Endothelial cell of umbilical vein (primary cell): Measurements from ENCODE around the gene VPS52. TPM values are rescaled to one million over a fixed set of nuclear protein-coding genes. Genes with fewer than 3 reads are reported as not detected.

Source experiments
- BruUV-seq: library from RNA; stranded (reverse); fragments of 400-500 nt; replicated peaks from 2 replicates; lab custom pipeline; 2021; lab: Mats Ljungman, UMichigan
- CTCF ChIA-PET: fragments of 300-600, 350-600 bp; sonication (Branson Sonifier 250); formaldehyde crosslinking; loops from one replicate; lab custom pipeline; 2021; ENCODE audit warnings: antibody characterized with exemption, inconsistent platforms; lab: Charles Lee
- POLR2A ChIA-PET: fragments of 300-600, 350-600 bp; sonication (Branson Sonifier 250); formaldehyde crosslinking; loops from one replicate; lab custom pipeline; 2021; ENCODE audit warnings: antibody characterized with exemption, inconsistent platforms; lab: Charles Lee
- DNase-seq: peaks from one replicate; pipeline ENCODE4 v3.0.0-alpha.2; 2011; ENCODE audit warnings: low read depth, low spot score
- FAIRE-seq: peaks from 2 replicates; lab custom pipeline; 2011; peaks lifted over from hg19 to GRCh38; lab: Jason Lieb, UNC
- H2AFZ ChIP-seq: 2 replicates; pipeline ENCODE4 v1.6.0; 2012; ENCODE audit warnings: low read depth, low read length, control low read depth, inconsistent platforms
- H3K27ac ChIP-seq: 2 replicates; pipeline ENCODE4 v1.5.1; 2011; ENCODE audit warnings: low read depth, mild to moderate bottlenecking, control low read depth, low read length, moderate library complexity; ENCODE audit not compliant: insufficient read depth
- H3K27me3 ChIP-seq, 2 experiments: 2 replicates each; pipeline versions ENCODE4 v1.6.0 to v1.6.1; 2011; ENCODE audit warnings: low read length in 2 of 2, mixed read lengths in 1 of 2; ENCODE audit not compliant: control insufficient read depth in 2 of 2, insufficient read depth in 2 of 2
- H3K36me3 ChIP-seq, 2 experiments: 2 replicates in 1 of 2; 3 replicates in 1 of 2; pipeline ENCODE4 v1.5.1; 2011; ENCODE audit warnings: low read length in 2 of 2, mild to moderate bottlenecking in 1 of 2, moderate library complexity in 1 of 2; ENCODE audit not compliant: control insufficient read depth in 2 of 2, insufficient read depth in 2 of 2; ENCODE audit errors: extremely low read depth in 1 of 2
- H3K4me1 ChIP-seq: 3 replicates; pipeline ENCODE4 v1.5.1; 2011; ENCODE audit warnings: mild to moderate bottlenecking, low read length; ENCODE audit not compliant: control insufficient read depth, insufficient read depth; ENCODE audit errors: extremely low read depth
- H3K4me2 ChIP-seq: 2 replicates; pipeline ENCODE4 v1.6.1; 2011; ENCODE audit warnings: low read length, control low read depth, mixed read lengths; ENCODE audit not compliant: insufficient read depth
- H3K4me3 ChIP-seq, 3 experiments: fragments of 200-600 bp in 1 of 3; sonication (generic), shearing (Covaris generic) in 1 of 3; replicated peaks in 1 of 3; 2 replicates each; pipeline ENCODE4 v1.5.1; 2011 to 2016; ENCODE audit warnings: control low read depth in 3 of 3, low read length in 3 of 3, mild to moderate bottlenecking in 2 of 3, inconsistent platforms in 1 of 3, low read depth in 1 of 3, moderate library complexity in 1 of 3; ENCODE audit not compliant: insufficient read depth in 1 of 3
- H3K79me2 ChIP-seq: 2 replicates; pipeline ENCODE4 v1.6.0; 2012; ENCODE audit warnings: low read length, inconsistent platforms; ENCODE audit not compliant: control insufficient read depth, insufficient read depth
- H3K9ac ChIP-seq: replicated peaks from 2 replicates; pipeline ENCODE3; 2011; ENCODE audit warnings: low read length, control low read depth; ENCODE audit not compliant: insufficient read depth; ENCODE audit errors: extremely low read depth
- H3K9me1 ChIP-seq: replicated peaks from 3 replicates; pipeline ENCODE4 v1.6.0; 2011; ENCODE audit warnings: mild to moderate bottlenecking, low read length; ENCODE audit not compliant: control insufficient read depth, insufficient read depth; ENCODE audit errors: extremely low read depth
- H3K9me3 ChIP-seq: replicated peaks from 2 replicates; pipeline ENCODE4 v1.5.1; 2012; ENCODE audit warnings: low read length, inconsistent platforms; ENCODE audit not compliant: control insufficient read depth, insufficient read depth
- H4K20me1 ChIP-seq: replicated peaks from 2 replicates; pipeline ENCODE3; 2011; ENCODE audit warnings: mild to moderate bottlenecking, low read length; ENCODE audit not compliant: control insufficient read depth, insufficient read depth; ENCODE audit errors: extremely low read depth
- CTCF ChIP-seq, 2 donors: IDR thresholded peaks; 1 replicate in 1 of 2; 2 replicates in 1 of 2; pipeline ENCODE4 v1.5.1; 2011; ENCODE audit warnings: low read length in 2 of 2, mild to moderate bottlenecking in 2 of 2, moderate library complexity in 2 of 2, control low read depth in 1 of 2, inconsistent platforms in 1 of 2, low read depth in 1 of 2; ENCODE audit not compliant: insufficient read depth in 1 of 2; ENCODE audit errors: extremely low read depth in 1 of 2
- EZH2 ChIP-seq: IDR thresholded peaks from 2 replicates; pipeline ENCODE4 v1.6.1; 2012; ENCODE audit warnings: borderline replicate concordance, low read depth, mild to moderate bottlenecking, moderate library complexity, low read length, inconsistent platforms; ENCODE audit not compliant: severe bottlenecking
- FOS ChIP-seq: IDR thresholded peaks from 2 replicates; pipeline ENCODE4 v1.6.1; 2011; ENCODE audit warnings: mild to moderate bottlenecking, low read length, moderate library complexity, borderline replicate concordance; ENCODE audit not compliant: insufficient read depth
- JUN ChIP-seq: IDR thresholded peaks from 2 replicates; pipeline ENCODE4 v1.6.1; 2011; ENCODE audit warnings: borderline replicate concordance, low read depth; ENCODE audit not compliant: insufficient read length, insufficient read depth
- dilution Hi-C: fragments of 300-500 bp; cut with MboI; formaldehyde crosslinking; loops from one replicate; pipeline ENCODE4 v1.15.0; 2019; ENCODE audit warnings: low sequenced_read_pairs; ENCODE audit not compliant: extremely low pct_ligation_motif_present
- intact Hi-C: fragments of 100-400 bp; cut with micrococcal nuclease; formaldehyde crosslinking; loops from one replicate; pipeline ENCODE4 v1.10.0; 2022
- polyA plus RNA-seq, 4 experiments: library from polyadenylated mRNA; depleted of rRNA in 3 of 4; stranded (reverse) in 3 of 4; unstranded in 1 of 4; fragments of >200 nt; gene quantifications; 2 replicates each; pipeline versions ENCODE4 v1.2.1 to v1.2.3, GENCODE V29; 2011 to 2012; ENCODE audit warnings: missing spikeins in 1 of 4
- total RNA-seq: library from RNA; stranded (reverse); gene quantifications from 2 replicates; pipeline ENCODE4 v1.2.3, GENCODE V29; 2021

VPS52 gene
- total and polyA plus RNA-seq, 2 donors (not counting 3 experiments of a cell fraction or from before 2014, with no cell fraction given) = 49.2 to 112 TPM

DNA sequence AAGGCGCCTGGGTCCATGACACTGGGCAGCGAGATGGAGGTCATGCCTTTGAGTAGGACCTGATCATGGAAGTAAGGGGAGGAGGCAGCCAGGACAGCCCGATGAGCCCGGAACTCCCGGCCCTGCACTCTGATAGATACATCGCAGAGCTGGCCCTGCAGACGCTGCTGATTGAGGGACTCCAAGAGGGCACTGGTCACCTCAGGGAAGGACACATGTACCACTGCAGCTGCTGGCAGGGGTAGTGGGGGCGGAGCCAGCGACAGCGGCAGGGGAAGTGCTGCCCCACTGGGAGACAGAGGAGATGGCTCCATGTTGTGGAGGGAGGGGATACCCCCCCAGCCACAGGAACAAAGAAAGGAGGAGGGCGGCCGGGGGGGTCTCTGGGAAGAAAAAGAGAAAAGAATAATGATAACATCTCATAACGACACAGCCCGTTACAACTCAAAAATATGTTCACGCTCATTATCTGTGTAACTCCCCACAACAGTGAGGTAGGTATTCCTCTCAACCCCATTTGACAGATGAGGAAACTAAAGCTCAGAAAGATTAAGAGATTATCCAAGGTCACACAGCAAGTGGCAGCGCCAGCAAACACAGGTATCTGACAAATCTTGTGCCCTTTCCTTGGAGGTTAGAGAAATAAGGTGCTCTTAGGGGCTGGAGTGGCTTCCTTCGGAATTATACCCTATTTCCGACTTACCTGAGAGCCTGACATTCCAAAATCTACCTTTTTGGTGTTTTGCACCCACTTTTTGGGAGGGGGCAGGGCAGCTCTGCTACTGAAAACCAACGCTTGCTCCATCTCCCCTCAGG, 45.1 kb upstream of the VPS52 start:
- no peaks in the 10 kb centered on the region for H3K9me1 ChIP-seq
- CTCF ChIA-PET = interaction anchor here (1.1 to 1.8 kb wide), 3 partner anchors 8 to 39 kb away, joined by 3 to 17 read pairs (median 4); partner anchors contain the start of genes B3GALT4 and RGL2
- H3K4me2 ChIP-seq = peak overlapping the region; percentile 45
- POLR2A ChIA-PET = interaction anchor here (0.9 to 1.4 kb wide), 4 partner anchors 18 to 469 kb away, joined by 3 to 10 read pairs (median 6); partner anchors contain the start of genes RGL2, RPS18 and VPS52
- H3K36me3 ChIP-seq = peaks cover 5 to 22% of the 10 kb centered on the region in 2 experiments
- H3K27ac ChIP-seq = no peak overlapping the region
- H3K79me2 ChIP-seq = peaks cover 40% of the 10 kb centered on the region
- no peaks in the 10 kb centered on the region for H3K27me3 ChIP-seq
- H2AFZ ChIP-seq = no peak overlapping the region
- FAIRE-seq (no peak), DNase-seq (no peak)
- BruUV-seq = no TSS peak
- no peaks in the 10 kb centered on the region for H4K20me1 ChIP-seq
- dilution Hi-C loops = no loop called here
- no peak overlapping the region for H3K9ac ChIP-seq
- H3K4me1 ChIP-seq = peaks cover 54% of the 10 kb centered on the region
- no peaks in the 10 kb centered on the region for H3K9me3 ChIP-seq
- intact Hi-C loops = loop anchor here (10.0 kb wide), 1 partner anchor 258 kb away; no protein-coding TSS in a partner anchor
- TF ChIP-seq FOS (no peak), CTCF (IDR thresholded peaks at IDR 0.05; ENCODE audit: extremely low read depth in 1 of 2, insufficient read depth in 1 of 2, low read depth in 1 of 2, low read length in 2 of 2) (no peak), EZH2 (no peak), JUN (no peak)
- H3K4me3 ChIP-seq = peak overlapping the region in 2 of 3 experiments; percentile 29 to 60
